ENCODE results near the gene KRT1.
"Not testable (repeated sequence)": the region's sequence is repeated elsewhere in the genome, so short reads cannot be mapped to it uniquely, and the experiment has no call there.

Gene KRT1

GRCh38 chr12:52713960-52714886 lies 34.0 kb upstream of the KRT1 start:
- WGBS, 2 donors (ENCODE audit: extremely low coverage in 2 of 2, insufficient read length in 2 of 2, insufficient replicate concordance in 1 of 2): no CpG with 5 or more reads among the region's 72 CpGs
- Histone ChIP-seq H4K91ac (ENCODE audit: low read depth, low read length, poor library complexity) (no peak overlapping the region), H3K4me3 (ENCODE audit: low read length in 2 of 2) (peak overlapping the region in 1 of 2 donors; percentile 42), H2AFZ (ENCODE audit: low read length) (peak overlapping the region; percentile 74), H3K23ac (ENCODE audit: low read depth, low read length, poor library complexity) (peak overlapping the region; percentile 57), H3K18ac (ENCODE audit: low read length) (peak overlapping the region; percentile 96), H3K9ac (ENCODE audit: low read depth, low read length, poor library complexity) (peak overlapping the region; percentile 78), H2BK120ac (ENCODE audit: low read depth, low read length) (peak overlapping the region; percentile 95), H3K4ac (ENCODE audit: low read length) (no peak overlapping the region), H4K8ac (ENCODE audit: low read depth, low read length) (peak overlapping the region; percentile 95), H2BK12ac (ENCODE audit: low read length) (no peak overlapping the region), H3K4me2 (ENCODE audit: insufficient read depth, low read length, poor library complexity, severe bottlenecking) (peak overlapping the region; percentile 94), H3K9me3 (replicated peaks in 1 of 2; ENCODE audit: control insufficient read depth in 2 of 2, insufficient read depth in 1 of 2, low read depth in 1 of 2, low read length in 2 of 2) (peaks cover 0 to 2% of the 10 kb centered on the region in 2 donors), H3K14ac (ENCODE audit: low read length) (peak overlapping the region; percentile 79), H3K4me1 (ENCODE audit: control insufficient read depth in 2 of 2, insufficient read depth in 1 of 2, low read depth in 1 of 2, low read length in 2 of 2) (peaks cover 0 to 6% of the 10 kb centered on the region in 2 donors), H3K27ac (replicated peaks; ENCODE audit: low read length) (no peak overlapping the region), H2BK5ac (ENCODE audit: low read length) (peak overlapping the region; percentile 71), H3K27me3 (ENCODE audit: control insufficient read depth in 3 of 3, insufficient read depth in 3 of 3, low read depth in 1 of 3, low read length in 3 of 3) (peaks cover 2 to 60% (median 13%) of the 10 kb centered on the region in 3 experiments), H3K79me1 (ENCODE audit: low read depth, low read length) (no peaks in the 10 kb centered on the region), H2BK15ac (ENCODE audit: low read length) (peak overlapping the region; percentile 90), H3K36me3 (replicated peaks in 1 of 2; ENCODE audit: control insufficient read depth in 2 of 2, insufficient read depth in 2 of 2, low read length in 2 of 2) (no peaks in the 10 kb centered on the region), H2AK5ac (ENCODE audit: low read depth, low read length) (peak overlapping the region; percentile 97)
- DNase-seq (ENCODE audit: low spot score): peak; percentile 51

- H4K91ac ChIP-seq (ENCODE audit: low read depth, low read length, poor library complexity); H3K36me3 ChIP-seq (replicated peaks in 1 of 2; ENCODE audit: control insufficient read depth in 2 of 2, insufficient read depth in 2 of 2, low read length in 2 of 2); H3K4me3 ChIP-seq (ENCODE audit: low read length in 2 of 2); H2AFZ ChIP-seq (ENCODE audit: low read length); H2BK15ac ChIP-seq (ENCODE audit: low read length); H3K4me2 ChIP-seq (ENCODE audit: insufficient read depth, low read length, poor library complexity, severe bottlenecking); H3K9ac ChIP-seq (ENCODE audit: low read depth, low read length, poor library complexity); H3K18ac ChIP-seq (ENCODE audit: low read length); H3K9me3 ChIP-seq (replicated peaks in 1 of 2; ENCODE audit: control insufficient read depth in 2 of 2, insufficient read depth in 1 of 2, low read depth in 1 of 2, low read length in 2 of 2); H3K23ac ChIP-seq (ENCODE audit: low read depth, low read length, poor library complexity); H3K27ac ChIP-seq (replicated peaks; ENCODE audit: low read length); H2BK120ac ChIP-seq (ENCODE audit: low read depth, low read length); H3K14ac ChIP-seq (ENCODE audit: low read length); H2BK5ac ChIP-seq (ENCODE audit: low read length); H3K79me1 ChIP-seq (ENCODE audit: low read depth, low read length); DNase-seq (ENCODE audit: low spot score); H3K4ac ChIP-seq (ENCODE audit: low read length); H4K8ac ChIP-seq (ENCODE audit: low read depth, low read length); H2AK5ac ChIP-seq (ENCODE audit: low read depth, low read length); H2BK12ac ChIP-seq (ENCODE audit: low read length): not testable (repeated sequence)
- no CpG with 5 or more reads among the region's 6 CpGs for WGBS, 2 donors (ENCODE audit: extremely low coverage in 2 of 2, insufficient read length in 2 of 2, insufficient replicate concordance in 1 of 2)
- Histone ChIP-seq H3K4me1 (ENCODE audit: control insufficient read depth in 2 of 2, insufficient read depth in 1 of 2, low read depth in 1 of 2, low read length in 2 of 2) (peaks cover 0 to 11% of the 10 kb centered on the region in 2 donors), H3K27me3 (ENCODE audit: control insufficient read depth in 3 of 3, insufficient read depth in 3 of 3, low read depth in 1 of 3, low read length in 3 of 3) (peaks cover 2 to 46% (median 13%) of the 10 kb centered on the region in 3 experiments)
Observed at GRCh38 chr12:52712122-52712521, 31.9 kb upstream of the KRT1 start.

GRCh38 chr12:52710730-52711129 lies 30.5 kb upstream of the KRT1 start:
- H4K91ac ChIP-seq (ENCODE audit: low read depth, low read length, poor library complexity): no peak overlapping the region
- no peak overlapping the region for H3K4me2 ChIP-seq (ENCODE audit: insufficient read depth, low read length, poor library complexity, severe bottlenecking)
- peaks cover 2 to 32% (median 13%) of the 10 kb centered on the region in 3 experiments for H3K27me3 ChIP-seq (ENCODE audit: control insufficient read depth in 3 of 3, insufficient read depth in 3 of 3, low read depth in 1 of 3, low read length in 3 of 3)
- H3K4ac ChIP-seq (ENCODE audit: low read length): no peak overlapping the region
- no peak overlapping the region for H2AFZ ChIP-seq (ENCODE audit: low read length)
- H2BK5ac ChIP-seq (ENCODE audit: low read length): no peak overlapping the region
- no peak overlapping the region for H3K27ac ChIP-seq (replicated peaks; ENCODE audit: low read length)
- no peak overlapping the region for H3K14ac ChIP-seq (ENCODE audit: low read length)
- H3K36me3 ChIP-seq (replicated peaks in 1 of 2; ENCODE audit: control insufficient read depth in 2 of 2, insufficient read depth in 2 of 2, low read length in 2 of 2): no peaks in the 10 kb centered on the region
- H3K4me3 ChIP-seq (ENCODE audit: low read length in 2 of 2): no peak overlapping the region
- peaks cover 0 to 12% of the 10 kb centered on the region in 2 donors for H3K4me1 ChIP-seq (ENCODE audit: control insufficient read depth in 2 of 2, insufficient read depth in 1 of 2, low read depth in 1 of 2, low read length in 2 of 2)
- no peak overlapping the region for H4K8ac ChIP-seq (ENCODE audit: low read depth, low read length)
- no peak overlapping the region for H2AK5ac ChIP-seq (ENCODE audit: low read depth, low read length)
- peaks cover 0 to 2% of the 10 kb centered on the region in 2 donors for H3K9me3 ChIP-seq (replicated peaks in 1 of 2; ENCODE audit: control insufficient read depth in 2 of 2, insufficient read depth in 1 of 2, low read depth in 1 of 2, low read length in 2 of 2)
- H3K18ac ChIP-seq (ENCODE audit: low read length): no peak overlapping the region
- H2BK120ac ChIP-seq (ENCODE audit: low read depth, low read length): no peak overlapping the region
- no peak for DNase-seq (ENCODE audit: low spot score)
- H3K23ac ChIP-seq (ENCODE audit: low read depth, low read length, poor library complexity): no peak overlapping the region
- no peak overlapping the region for H2BK12ac ChIP-seq (ENCODE audit: low read length)
- no peaks in the 10 kb centered on the region for H3K79me1 ChIP-seq (ENCODE audit: low read depth, low read length)
- H3K9ac ChIP-seq (ENCODE audit: low read depth, low read length, poor library complexity): no peak overlapping the region
- no peak overlapping the region for H2BK15ac ChIP-seq (ENCODE audit: low read length)
- no CpG with 5 or more reads among the region's 1 CpG for WGBS, 2 donors (ENCODE audit: extremely low coverage in 2 of 2, insufficient read length in 2 of 2, insufficient replicate concordance in 1 of 2)

GRCh38 chr12:52708010-52708409 lies 27.8 kb upstream of the KRT1 start:
- Histone ChIP-seq H3K4me2 (ENCODE audit: insufficient read depth, low read length, poor library complexity, severe bottlenecking) (no peak overlapping the region), H3K27me3 (ENCODE audit: control insufficient read depth in 3 of 3, insufficient read depth in 3 of 3, low read depth in 1 of 3, low read length in 3 of 3) (peaks cover 0 to 4% (median 2%) of the 10 kb centered on the region in 3 experiments), H3K4me1 (ENCODE audit: control insufficient read depth in 2 of 2, insufficient read depth in 1 of 2, low read depth in 1 of 2, low read length in 2 of 2) (peaks cover 0 to 5% of the 10 kb centered on the region in 2 donors), H3K27ac (replicated peaks; ENCODE audit: low read length) (no peak overlapping the region), H2AFZ (ENCODE audit: low read length) (no peak overlapping the region), H4K91ac (ENCODE audit: low read depth, low read length, poor library complexity) (no peak overlapping the region), H3K9me3 (replicated peaks in 1 of 2; ENCODE audit: control insufficient read depth in 2 of 2, insufficient read depth in 1 of 2, low read depth in 1 of 2, low read length in 2 of 2) (no peaks in the 10 kb centered on the region), H2AK5ac (ENCODE audit: low read depth, low read length) (no peak overlapping the region), H3K18ac (ENCODE audit: low read length) (no peak overlapping the region), H3K79me1 (ENCODE audit: low read depth, low read length) (no peaks in the 10 kb centered on the region), H3K4ac (ENCODE audit: low read length) (no peak overlapping the region), H3K4me3 (ENCODE audit: low read length in 2 of 2) (no peak overlapping the region), H2BK12ac (ENCODE audit: low read length) (no peak overlapping the region), H2BK5ac (ENCODE audit: low read length) (no peak overlapping the region), H3K23ac (ENCODE audit: low read depth, low read length, poor library complexity) (no peak overlapping the region), H3K36me3 (replicated peaks in 1 of 2; ENCODE audit: control insufficient read depth in 2 of 2, insufficient read depth in 2 of 2, low read length in 2 of 2) (no peaks in the 10 kb centered on the region), H3K14ac (ENCODE audit: low read length) (no peak overlapping the region), H3K9ac (ENCODE audit: low read depth, low read length, poor library complexity) (no peak overlapping the region), H2BK120ac (ENCODE audit: low read depth, low read length) (no peak overlapping the region), H2BK15ac (ENCODE audit: low read length) (no peak overlapping the region), H4K8ac (ENCODE audit: low read depth, low read length) (no peak overlapping the region)
- no CpG with 5 or more reads among the region's 4 CpGs for WGBS, 2 donors (ENCODE audit: extremely low coverage in 2 of 2, insufficient read length in 2 of 2, insufficient replicate concordance in 1 of 2)
- no peak for DNase-seq (ENCODE audit: low spot score)

Data from neuronal stem cell (in vitro differentiated cells).